ENCODE results near the gene CCRL2.
"Not testable (repeated sequence)": the region's sequence is repeated elsewhere in the genome, so short reads cannot be mapped to it uniquely, and the experiment has no call there.

CCRL2 gene

GRCh38 chr3:46393011-46393410 lies 14.0 kb upstream of the CCRL2 start:
- TF ChIP-seq ZNF274 (IDR thresholded peaks at IDR 0.05; ENCODE audit: low read depth, low read length), result no peak
- H3K4me3 ChIP-seq (ENCODE audit: low read length), result no peak overlapping the region

GRCh38 chr3:46393554-46394434 lies 13.3 kb upstream of the CCRL2 start:
- no peak for TF ChIP-seq ZNF274 (IDR thresholded peaks at IDR 0.05; ENCODE audit: low read depth, low read length)
- no peak overlapping the region for H3K4me3 ChIP-seq (ENCODE audit: low read length)

GRCh38 chr3:46395210-46395661 lies 11.8 kb upstream of the CCRL2 start:
- TF ChIP-seq ZNF274 (IDR thresholded peaks at IDR 0.05; ENCODE audit: low read depth, low read length), result no peak
- no peak overlapping the region for H3K4me3 ChIP-seq (ENCODE audit: low read length)

- H3K4me3 ChIP-seq (ENCODE audit: low read length), result no peak overlapping the region
- no peak for TF ChIP-seq ZNF274 (IDR thresholded peaks at IDR 0.05; ENCODE audit: low read depth, low read length)
Measured at GRCh38 chr3:46395766-46396530, 11.1 kb upstream of the CCRL2 start.

- no peak overlapping the region for H3K4me3 ChIP-seq (ENCODE audit: low read length)
- TF ChIP-seq ZNF274 (IDR thresholded peaks at IDR 0.05; ENCODE audit: low read depth, low read length), result no peak
Measured at GRCh38 chr3:46397111-46397510, 9.9 kb upstream of the CCRL2 start.

- H3K4me3 ChIP-seq (ENCODE audit: low read length), result no peak overlapping the region
- no peak for TF ChIP-seq ZNF274 (IDR thresholded peaks at IDR 0.05; ENCODE audit: low read depth, low read length)
Measured at GRCh38 chr3:46398186-46398955, 8.7 kb upstream of the CCRL2 start.

GRCh38 chr3:46399098-46399497 lies 8.0 kb upstream of the CCRL2 start:
- TF ChIP-seq ZNF274 (IDR thresholded peaks at IDR 0.05; ENCODE audit: low read depth, low read length), result no peak
- H3K4me3 ChIP-seq (ENCODE audit: low read length), result no peak overlapping the region

- H3K4me3 ChIP-seq (ENCODE audit: low read length), result no peak overlapping the region
- TF ChIP-seq ZNF274 (IDR thresholded peaks at IDR 0.05; ENCODE audit: low read depth, low read length), result no peak
Measured at GRCh38 chr3:46399557-46399956, 7.5 kb upstream of the CCRL2 start.

- no peak for TF ChIP-seq ZNF274 (IDR thresholded peaks at IDR 0.05; ENCODE audit: low read depth, low read length)
- no peak overlapping the region for H3K4me3 ChIP-seq (ENCODE audit: low read length)
Measured at GRCh38 chr3:46400000-46400734, 6.9 kb upstream of the CCRL2 start.

- no peak overlapping the region for H3K4me3 ChIP-seq (ENCODE audit: low read length)
- no peak for TF ChIP-seq ZNF274 (IDR thresholded peaks at IDR 0.05; ENCODE audit: low read depth, low read length)
Measured at GRCh38 chr3:46400846-46401245, 6.2 kb upstream of the CCRL2 start.

- H3K4me3 ChIP-seq (ENCODE audit: low read length), result no peak overlapping the region
- no peak for TF ChIP-seq ZNF274 (IDR thresholded peaks at IDR 0.05; ENCODE audit: low read depth, low read length)
Measured at GRCh38 chr3:46401579-46401978, 5.5 kb upstream of the CCRL2 start.

GRCh38 chr3:46402902-46403301 lies 4.2 kb upstream of the CCRL2 start:
- H3K4me3 ChIP-seq (ENCODE audit: low read length), result not testable (repeated sequence)

GRCh38 chr3:46405301-46406019 lies 1.6 kb upstream of the CCRL2 start:
- no peak for TF ChIP-seq ZNF274 (IDR thresholded peaks at IDR 0.05; ENCODE audit: low read depth, low read length)
- no peak overlapping the region for H3K4me3 ChIP-seq (ENCODE audit: low read length)
